Activated naive CD4-positive, alpha-beta T cell treated with anti-CD3 and anti-CD28 coated beads, Interleukin-2, amount 50 U/mL, for 72 hours (primary cell): Measurements from ENCODE around the gene HRH2. TPM values are rescaled to one million over a fixed set of nuclear protein-coding genes. Genes with fewer than 3 reads are reported as not detected.
A peak's percentile ranks its signal among the peaks of the same experiment; 100 is the strongest.
"Not testable (repeated sequence)": the region's sequence is repeated elsewhere in the genome, so short reads cannot be mapped to it uniquely, and the experiment has no call there.

Experiments used
- ATAC-seq, 2 donors: fragments of 150-1000 bp; cut with Tn5 transposase; 2 replicates each; pipeline ENCODE4 v1.10.0; 2021; ENCODE audit warnings: mild to moderate bottlenecking in 2 of 2, moderate library complexity in 2 of 2
- DNase-seq, 2 donors: peaks; one replicate each; pipeline ENCODE4 v3.0.0; 2021 to 2022; ENCODE audit warnings: low spot score in 2 of 2
- H3K27ac Mint-ChIP-seq, 2 donors: one replicate each; pipeline ENCODE4 v1.8.0; 2022; ENCODE audit warnings: mild to moderate bottlenecking in 2 of 2, mixed read lengths in 2 of 2
- H3K36me3 Mint-ChIP-seq, 2 donors: one replicate each; pipeline ENCODE4 v1.8.0; 2022; ENCODE audit warnings: mixed read lengths in 2 of 2
- H3K9me3 Mint-ChIP-seq, 2 donors: one replicate each; pipeline ENCODE4 v1.8.0; 2022; ENCODE audit warnings: mixed read lengths in 2 of 2
- total RNA-seq, 2 donors: library from RNA; stranded (reverse); gene quantifications; one replicate each; pipeline ENCODE4 v1.2.3, GENCODE V29; 2022

Gene HRH2
- total RNA-seq, 2 donors from 2014 or later = 13.7 to 28.8 TPM

- H3K36me3 Mint-ChIP-seq = peaks cover 22 to 31% of the 10 kb centered on the region in 2 donors
- peaks cover 18 to 26% of the 10 kb centered on the region in 2 donors for H3K9me3 Mint-ChIP-seq
- DNase-seq = no peak
- ATAC-seq = no peak
- no peak overlapping the region for H3K27ac Mint-ChIP-seq
Measured at GRCh38 chr5:175629793-175630192, 28.1 kb upstream of the HRH2 start.

- Mint-ChIP-seq H3K36me3 (no peaks in the 10 kb centered on the region), H3K27ac (no peak overlapping the region), H3K9me3 (peaks cover 0 to 11% of the 10 kb centered on the region in 2 donors)
- ATAC-seq (no peak), DNase-seq (no peak)
Measured at GRCh38 chr5:175635854-175636584, 21.9 kb upstream of the HRH2 start.

- no peak for DNase-seq
- Mint-ChIP-seq H3K9me3 (peaks cover 0 to 7% of the 10 kb centered on the region in 2 donors), H3K27ac (no peak overlapping the region), H3K36me3 (no peaks in the 10 kb centered on the region)
- ATAC-seq = no peak
Measured at GRCh38 chr5:175638305-175638704, 19.6 kb upstream of the HRH2 start.

GRCh38 chr5:175640106-175640775, 17.6 kb upstream of the HRH2 start:
- Mint-ChIP-seq H3K27ac (peak overlapping the region in 1 of 2 donors; percentile 62), H3K9me3 (peaks cover 0 to 4% of the 10 kb centered on the region in 2 donors), H3K36me3 (no peaks in the 10 kb centered on the region)
- ATAC-seq (peak; percentile 30 to 67), DNase-seq (no peak)

GRCh38 chr5:175642998-175643397, 14.9 kb upstream of the HRH2 start:
- ATAC-seq (peak; percentile 24 to 90), DNase-seq (no peak)
- H3K36me3 Mint-ChIP-seq = peaks cover 0 to 10% of the 10 kb centered on the region in 2 donors
- no peak overlapping the region for H3K27ac Mint-ChIP-seq
- H3K9me3 Mint-ChIP-seq = peaks cover 0 to 10% of the 10 kb centered on the region in 2 donors

GRCh38 chr5:175646251-175646650, 11.6 kb upstream of the HRH2 start:
- H3K36me3 Mint-ChIP-seq = peaks cover 23 to 39% of the 10 kb centered on the region in 2 donors
- H3K9me3 Mint-ChIP-seq = peaks cover 16 to 35% of the 10 kb centered on the region in 2 donors
- no peak for DNase-seq
- no peak overlapping the region for H3K27ac Mint-ChIP-seq
- no peak for ATAC-seq

- H3K27ac Mint-ChIP-seq = peak overlapping the region in 1 of 2 donors; percentile 84
- ATAC-seq (no peak), DNase-seq (no peak)
- peaks cover 23 to 42% of the 10 kb centered on the region in 2 donors for H3K36me3 Mint-ChIP-seq
- peaks cover 17 to 37% of the 10 kb centered on the region in 2 donors for H3K9me3 Mint-ChIP-seq
Measured at GRCh38 chr5:175649967-175650366, 7.9 kb upstream of the HRH2 start.

- Mint-ChIP-seq H3K9me3 (peaks cover 17 to 37% of the 10 kb centered on the region in 2 donors), H3K36me3 (peaks cover 23 to 42% of the 10 kb centered on the region in 2 donors), H3K27ac (peak overlapping the region; percentile 67 to 84)
- ATAC-seq, DNase-seq: not testable (repeated sequence)
Measured at GRCh38 chr5:175650430-175651205, 7.3 kb upstream of the HRH2 start.

GRCh38 chr5:175652741-175653663, 4.9 kb upstream of the HRH2 start:
- DNase-seq (peak; percentile 76 to 86), ATAC-seq (peak; percentile 82 to 84)
- Mint-ChIP-seq H3K36me3 (peaks cover 23 to 32% of the 10 kb centered on the region in 2 donors), H3K9me3 (peaks cover 17 to 27% of the 10 kb centered on the region in 2 donors), H3K27ac (peak overlapping the region; percentile 84 to 88)

GRCh38 chr5:175653763-175654162, 4.1 kb upstream of the HRH2 start:
- H3K27ac Mint-ChIP-seq = peak overlapping the region; percentile 84 to 88
- ATAC-seq = no peak
- DNase-seq = no peak
- H3K36me3 Mint-ChIP-seq = peaks cover 20 to 27% of the 10 kb centered on the region in 2 donors
- H3K9me3 Mint-ChIP-seq = peaks cover 17 to 21% of the 10 kb centered on the region in 2 donors

GRCh38 chr5:175654339-175654738, 3.5 kb upstream of the HRH2 start:
- H3K27ac Mint-ChIP-seq = peak overlapping the region; percentile 84 to 88
- peaks cover 14 to 22% of the 10 kb centered on the region in 2 donors for H3K36me3 Mint-ChIP-seq
- ATAC-seq (no peak), DNase-seq (no peak)
- H3K9me3 Mint-ChIP-seq = peaks cover 13 to 15% of the 10 kb centered on the region in 2 donors

- ATAC-seq = peak; percentile 12 to 23
Measured at GRCh38 chr5:175654807-175655206, 3.1 kb upstream of the HRH2 start.

GRCh38 chr5:175655411-175655810, 2.5 kb upstream of the HRH2 start:
- Mint-ChIP-seq H3K36me3 (peaks cover 6 to 18% of the 10 kb centered on the region in 2 donors), H3K9me3 (peaks cover 8 to 10% of the 10 kb centered on the region in 2 donors), H3K27ac (peak overlapping the region in 1 of 2 donors; percentile 84)
- DNase-seq (no peak), ATAC-seq (no peak)

More at GRCh38 chr5:175654807-175655206, 3.1 kb upstream of the HRH2 start:
- DNase-seq = no peak
- H3K9me3 Mint-ChIP-seq = peaks cover 12 to 13% of the 10 kb centered on the region in 2 donors
- peaks cover 10 to 18% of the 10 kb centered on the region in 2 donors for H3K36me3 Mint-ChIP-seq
- peak overlapping the region; percentile 61 to 84 for H3K27ac Mint-ChIP-seq

GRCh38 chr5:175656966-175657365, 905 bp upstream of the HRH2 start:
- no peak for DNase-seq
- peaks cover 0 to 20% of the 10 kb centered on the region in 2 donors for H3K36me3 Mint-ChIP-seq
- H3K9me3 Mint-ChIP-seq = no peaks in the 10 kb centered on the region
- no peak for ATAC-seq
- peak overlapping the region in 1 of 2 donors; percentile 84 for H3K27ac Mint-ChIP-seq

- Mint-ChIP-seq H3K27ac (peak overlapping the region; percentile 84 to 91), H3K9me3 (no peaks in the 10 kb centered on the region), H3K36me3 (peaks cover 0 to 23% of the 10 kb centered on the region in 2 donors)
- peak; percentile 25 to 48 for ATAC-seq
- peak in 1 of 2 donors; percentile 35 for DNase-seq
Measured at GRCh38 chr5:175658299-175659145, 651 bp downstream of the HRH2 start.
